NCI-H2227 (cell line): ENCODE results near the gene SOX6.
"Not testable (repeated sequence)": the region's sequence is repeated elsewhere in the genome, so short reads cannot be mapped to it uniquely, and the experiment has no call there.

Experiments used
- DNase-seq: peaks from one replicate; lab custom pipeline; 2025; ENCODE audit not compliant: unreplicated experiment; lab: John Stamatoyannopoulos, UW

The SOX6 gene

DNA sequence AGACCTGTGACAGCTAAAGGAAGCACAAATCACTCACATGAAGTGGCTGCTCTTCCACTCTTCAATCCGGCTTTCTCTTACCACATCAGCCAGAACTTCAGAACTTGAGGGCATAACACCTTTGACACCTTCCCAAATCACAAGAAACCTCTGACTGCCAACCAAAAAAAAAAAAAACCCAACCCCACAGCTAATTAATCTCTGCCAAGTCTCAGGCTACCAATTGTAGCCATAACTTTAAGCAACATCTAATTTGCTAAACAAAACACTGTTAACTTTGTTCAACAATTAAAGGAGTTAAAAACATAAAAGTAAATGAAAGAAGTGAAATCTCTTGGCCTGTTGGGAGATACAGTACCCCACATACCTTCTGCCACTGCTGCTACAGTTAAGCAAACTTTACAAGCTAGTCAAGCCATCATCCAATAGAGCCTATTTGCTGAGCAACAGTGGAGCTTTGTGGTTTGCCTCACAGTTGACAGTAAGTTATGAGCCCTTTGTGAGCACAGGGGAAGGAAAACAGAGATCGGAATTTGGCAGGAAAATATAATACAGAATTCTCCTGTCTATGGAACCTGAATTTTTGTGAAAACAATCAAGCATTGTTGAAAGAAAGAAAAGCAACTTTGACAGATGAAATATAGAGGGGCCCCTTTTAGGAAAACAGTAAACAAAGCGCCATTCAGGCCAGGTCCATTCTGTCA lies at the start of gene SOX6:
TSS of gene SOX6 (minus strand) at position 490 of the 704 bp plus-strand sequence. CDS start 15,298 bp downstream, outside the sequence.
- DNase-seq = no peak

DNA sequence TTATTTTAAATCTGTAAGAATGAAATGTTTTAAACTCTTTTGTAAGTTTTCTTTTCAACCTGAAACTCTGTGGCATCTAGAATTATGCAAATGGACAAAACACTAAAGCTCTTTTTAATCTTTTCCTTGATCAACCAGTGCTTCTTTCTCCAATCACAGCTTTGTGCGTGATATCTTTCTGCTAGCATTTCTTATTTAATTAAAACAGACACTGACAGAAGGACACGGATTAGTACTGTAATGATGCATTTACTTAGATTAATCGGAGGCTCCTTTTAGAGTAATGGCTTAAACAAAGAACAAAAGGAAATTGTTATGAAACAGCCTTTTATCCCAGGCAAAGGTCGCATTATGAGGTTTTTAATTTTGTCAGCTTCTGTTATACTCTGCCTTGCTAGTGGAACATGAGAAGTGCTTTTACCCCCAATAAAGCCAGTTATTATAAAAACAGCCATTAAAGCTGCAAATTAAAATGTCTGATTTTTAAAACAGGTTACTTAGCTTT lies 48.5 kb upstream of the SOX6 start:
- no peak for DNase-seq

DNA sequence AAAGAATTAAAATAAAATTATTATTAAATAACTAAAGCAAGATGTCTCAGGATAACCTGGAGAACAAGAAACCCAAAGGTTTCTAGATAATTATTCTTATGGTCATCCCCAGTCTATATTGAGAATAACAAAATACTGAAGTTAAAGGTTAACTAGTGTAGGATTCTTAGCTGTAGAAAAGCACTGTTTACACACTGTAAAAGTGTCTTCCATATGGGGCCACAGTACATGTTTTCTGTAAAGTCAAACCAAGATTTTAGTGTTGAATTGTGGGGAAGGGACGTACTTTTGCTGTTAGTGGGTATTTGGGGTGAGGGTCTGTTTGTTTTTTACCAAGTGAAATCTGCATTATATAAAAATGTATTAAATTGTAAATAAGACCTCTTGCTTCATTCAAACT lies 47.5 kb upstream of the SOX6 start:
- DNase-seq = no peak

DNA sequence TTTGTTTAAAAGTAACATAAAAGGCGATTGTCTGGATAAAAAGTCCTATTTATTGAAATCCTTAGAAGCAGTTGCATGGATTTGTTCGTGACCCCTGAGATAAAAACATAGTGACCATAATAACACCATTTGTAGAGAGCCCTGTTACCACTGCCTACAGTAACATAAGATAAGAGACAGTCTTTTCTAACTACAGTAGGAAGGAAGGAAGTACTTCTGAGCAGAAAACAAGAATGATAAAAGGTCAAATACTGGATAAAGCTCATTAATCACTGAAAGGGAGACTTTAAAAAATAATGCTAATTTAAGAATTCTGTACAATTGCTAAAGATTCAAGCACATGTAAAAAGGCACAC lies 47.1 kb upstream of the SOX6 start:
- DNase-seq = no peak

DNA sequence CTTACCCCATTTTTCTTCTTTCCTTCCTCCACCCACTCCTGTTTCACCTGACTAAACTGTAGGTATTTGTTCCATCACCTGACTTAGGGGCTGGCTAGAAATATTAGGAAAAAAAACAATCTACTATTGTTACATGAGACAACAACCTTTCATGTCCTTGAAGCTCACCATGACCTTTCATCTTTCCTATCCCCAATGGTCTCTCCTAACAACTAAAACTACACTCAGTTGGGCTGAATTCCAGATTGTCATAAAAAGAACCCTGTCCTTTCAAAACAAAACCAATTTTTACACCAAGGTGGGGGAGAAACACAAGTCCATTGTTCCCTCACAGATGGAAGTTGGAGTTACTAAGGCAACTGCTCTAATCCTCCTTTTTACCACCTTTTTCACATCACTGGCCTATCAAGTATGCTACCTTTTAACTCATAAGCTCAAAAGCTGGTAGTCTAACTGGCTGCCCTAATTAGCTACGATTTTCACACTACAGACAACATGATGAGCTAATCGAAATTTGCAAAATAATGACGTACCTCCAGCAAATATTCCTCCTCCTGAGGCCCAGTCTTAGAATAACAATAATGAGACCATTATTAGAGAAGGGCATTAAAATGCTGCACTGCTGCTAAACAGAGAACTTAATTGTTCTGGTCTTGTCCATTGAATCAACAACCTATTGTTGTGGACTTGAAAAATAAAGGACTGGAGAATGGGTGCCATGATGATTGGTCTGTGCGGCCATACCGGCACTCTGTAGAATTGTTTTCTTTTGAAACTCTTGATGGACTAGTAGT lies 46.5 kb upstream of the SOX6 start:
- DNase-seq = no peak

DNA sequence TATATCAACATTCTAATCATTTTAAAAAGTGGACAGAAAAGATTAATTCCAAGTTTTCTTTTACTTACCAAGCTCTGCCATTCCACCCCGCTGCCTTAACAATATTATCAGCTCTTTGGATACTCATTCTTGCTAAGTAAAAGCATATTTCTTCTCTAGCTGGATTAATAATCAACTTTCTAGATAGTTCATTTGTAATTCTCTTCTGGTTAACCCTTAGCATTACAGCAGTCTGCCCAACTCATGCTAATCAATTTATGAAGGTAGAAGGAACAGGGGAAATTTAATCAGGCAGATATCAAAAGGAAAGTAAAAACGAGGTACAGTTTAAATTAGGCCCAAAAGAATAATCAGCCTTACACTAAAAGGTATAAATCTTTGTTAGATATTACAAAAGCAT lies 41.0 kb upstream of the SOX6 start:
- DNase-seq = no peak

DNA sequence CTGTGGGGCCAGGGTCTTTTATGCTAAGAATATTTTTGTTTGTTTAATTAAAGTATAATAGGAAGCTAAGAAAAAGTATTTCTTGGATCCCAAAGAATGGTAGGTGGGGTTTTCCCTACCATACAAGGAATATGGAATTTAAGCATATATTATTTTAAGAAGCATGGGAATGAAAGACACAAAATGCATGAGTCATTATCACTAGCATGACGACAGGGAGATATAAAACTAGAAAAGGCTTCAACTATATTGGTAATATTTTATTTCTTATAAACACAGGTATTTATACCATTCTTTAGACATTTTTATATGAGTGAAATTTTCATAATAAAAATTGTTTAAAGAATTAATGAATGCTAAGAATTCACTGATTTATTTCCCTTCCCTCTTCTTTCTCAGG lies 39.3 kb upstream of the SOX6 start:
- DNase-seq = no peak

DNA sequence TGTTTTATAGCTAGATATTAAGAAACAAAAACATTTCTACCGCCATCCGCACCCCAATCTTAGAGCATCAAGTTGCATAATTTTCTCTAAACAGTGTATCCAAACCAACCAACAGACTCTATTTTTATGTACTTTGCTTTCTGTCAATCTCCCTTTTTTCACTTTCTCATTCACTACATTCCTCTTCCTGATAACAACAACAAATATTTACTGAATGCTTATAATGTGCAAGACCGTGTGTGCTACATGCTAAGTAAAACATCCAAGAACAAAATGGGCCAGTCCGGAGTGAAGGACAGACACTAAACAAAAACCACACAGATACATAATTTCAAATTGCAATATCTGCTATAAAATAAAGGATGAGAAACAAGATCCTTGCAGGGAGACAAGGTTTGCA lies 38.6 kb upstream of the SOX6 start:
- DNase-seq = no peak

DNA sequence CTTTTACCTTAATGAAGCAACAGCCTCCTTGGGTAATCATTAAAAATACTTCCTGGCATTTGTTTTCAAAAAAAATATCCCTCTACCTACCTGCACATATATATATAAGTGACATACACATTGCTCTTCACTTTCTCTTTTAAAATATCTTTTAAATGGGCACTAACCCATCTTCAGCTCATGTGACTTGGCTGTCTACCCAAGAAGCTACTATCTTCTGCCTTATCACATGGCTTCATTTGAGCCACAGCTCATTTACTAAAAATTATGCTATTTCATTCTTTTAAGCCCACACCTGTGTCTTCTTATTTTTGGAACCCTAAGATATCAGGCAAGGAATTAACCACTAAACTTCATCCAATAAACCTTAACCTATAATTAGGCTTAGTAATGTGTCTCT lies 37.0 kb upstream of the SOX6 start:
- DNase-seq = no peak

DNA sequence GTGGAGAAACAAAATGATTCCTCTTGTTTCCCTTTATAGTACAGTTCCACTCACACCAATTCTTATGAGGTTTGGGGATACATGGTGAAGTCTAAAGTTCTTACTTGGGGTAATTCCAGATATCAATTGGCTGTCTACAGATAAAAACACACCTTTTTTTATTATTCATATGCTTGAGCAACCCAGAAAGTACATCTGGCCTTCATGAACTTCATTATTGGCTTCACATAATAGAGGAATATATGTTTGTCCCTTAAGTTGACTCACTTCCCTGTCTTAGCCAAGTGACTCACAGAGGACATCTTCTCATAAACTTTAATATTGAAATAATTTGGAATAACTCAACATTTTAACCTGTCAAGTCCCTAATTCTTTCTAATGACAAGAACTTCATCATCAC lies 36.3 kb upstream of the SOX6 start:
- no peak for DNase-seq

DNA sequence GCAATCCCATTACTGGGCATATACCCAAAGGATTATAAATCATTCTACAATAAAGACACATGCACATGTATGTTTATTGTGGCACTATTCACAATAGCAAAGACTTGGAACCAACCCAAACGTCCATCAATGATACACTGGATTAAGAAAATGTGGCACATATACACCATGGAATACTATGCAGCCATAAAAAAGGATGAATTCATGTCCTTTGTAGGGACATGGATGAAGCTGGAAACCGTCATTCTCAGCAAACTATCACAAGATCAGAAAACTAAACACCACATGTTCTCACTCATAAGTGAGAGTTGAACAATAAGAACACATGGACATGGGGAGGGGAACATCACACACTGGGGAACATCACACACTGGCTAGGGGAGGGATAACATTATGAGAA lies 34.5 kb upstream of the SOX6 start:
- DNase-seq = not testable (repeated sequence)

DNA sequence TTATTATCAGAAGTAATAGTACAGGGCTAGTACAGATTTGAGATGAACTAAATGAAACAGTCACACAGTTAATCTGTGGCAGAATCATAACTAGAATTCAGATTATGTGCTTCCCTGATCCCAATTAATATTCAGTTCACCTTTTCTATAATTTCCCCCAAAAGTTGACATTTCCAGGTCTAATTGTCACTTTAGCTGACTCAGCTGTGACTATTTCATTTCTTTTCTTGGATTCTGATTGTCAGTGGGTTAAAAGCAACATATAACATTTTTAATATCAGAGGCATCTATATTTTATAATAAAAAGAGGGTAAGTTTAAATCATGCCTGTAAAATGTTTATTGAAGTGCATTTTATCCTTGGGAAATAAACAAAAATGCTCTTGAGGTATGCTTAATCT lies 28.8 kb upstream of the SOX6 start:
- DNase-seq = no peak

DNA sequence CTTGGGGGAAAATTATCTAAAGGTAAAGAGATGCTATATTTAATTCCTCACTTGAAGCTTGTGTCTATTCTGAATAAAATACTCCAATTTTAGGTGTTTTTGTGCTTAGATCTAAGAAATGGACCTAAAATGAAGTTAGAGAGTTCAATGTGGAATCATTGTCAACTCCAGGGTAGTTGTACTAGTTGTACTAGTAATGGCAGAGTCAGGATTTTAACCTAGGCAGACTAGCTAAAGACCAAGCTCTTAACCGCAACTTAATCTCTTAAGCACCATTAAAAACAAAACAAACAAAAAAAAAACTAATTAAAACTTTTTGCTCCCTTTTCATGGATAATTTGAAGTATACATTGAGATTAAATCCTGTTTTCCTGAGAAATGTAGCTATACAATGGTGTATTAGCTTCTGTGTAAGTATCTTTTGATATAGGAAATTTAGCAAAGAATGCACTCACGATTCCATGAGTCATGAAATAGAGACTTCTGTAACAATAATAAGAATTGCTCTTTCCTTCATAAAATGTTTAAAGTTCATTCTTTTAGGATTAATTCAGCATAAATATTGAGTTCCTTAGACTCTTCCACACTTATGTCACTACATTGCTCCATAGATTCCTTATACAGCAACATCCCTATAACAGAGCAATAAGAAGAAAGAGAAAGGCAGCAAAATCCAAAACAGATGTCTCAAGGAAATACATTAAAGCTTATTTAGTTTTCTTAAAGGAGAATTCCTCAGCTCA lies 26.5 kb upstream of the SOX6 start:
- no peak for DNase-seq

DNA sequence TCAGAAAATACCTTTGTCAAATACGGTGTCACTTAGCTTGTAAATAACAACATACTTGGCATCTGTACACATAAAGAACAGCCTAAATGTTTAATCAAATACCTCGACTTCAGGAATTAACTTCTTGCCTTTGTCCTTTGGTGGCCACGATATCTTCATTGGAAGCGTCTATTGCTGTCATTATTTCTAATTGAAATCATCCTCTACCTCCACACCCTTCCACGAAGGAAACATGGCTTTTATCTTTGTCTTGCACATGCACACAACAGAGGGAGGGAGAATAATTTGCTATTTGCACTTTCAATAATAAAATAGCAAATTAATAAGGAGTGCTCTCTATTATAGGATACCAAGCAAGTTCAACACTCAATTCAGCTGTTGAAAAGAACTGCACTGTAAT lies 25.8 kb upstream of the SOX6 start:
- no peak for DNase-seq

DNA sequence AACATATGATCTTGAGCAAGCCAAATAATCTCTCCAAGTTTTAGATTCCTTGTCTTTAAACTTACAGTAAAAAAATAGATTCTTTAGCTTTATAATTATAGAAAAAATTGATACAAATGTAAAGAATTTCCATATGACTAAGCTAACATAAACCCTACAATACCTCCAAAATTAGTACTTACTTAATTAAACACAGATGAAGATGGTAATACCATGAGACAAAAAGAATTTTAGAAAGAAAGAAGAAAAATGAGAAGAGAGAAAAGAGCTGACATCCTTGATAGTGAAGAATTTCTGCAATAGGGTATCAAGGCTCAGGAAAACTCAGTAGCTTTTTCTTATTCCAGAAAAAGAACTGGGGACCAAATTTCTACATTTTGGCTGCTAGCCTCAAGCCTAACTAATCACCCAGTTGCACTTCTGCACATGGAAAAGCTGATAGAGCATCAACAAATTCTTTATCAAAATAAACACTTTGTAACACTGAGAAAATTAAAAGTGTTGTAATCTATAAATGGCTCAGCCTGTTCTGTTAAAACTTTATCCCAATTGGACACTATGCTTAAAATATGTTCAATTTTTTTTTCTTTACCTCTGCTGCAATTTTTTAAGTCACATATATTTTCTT lies 24.7 kb upstream of the SOX6 start:
- DNase-seq = no peak

DNA sequence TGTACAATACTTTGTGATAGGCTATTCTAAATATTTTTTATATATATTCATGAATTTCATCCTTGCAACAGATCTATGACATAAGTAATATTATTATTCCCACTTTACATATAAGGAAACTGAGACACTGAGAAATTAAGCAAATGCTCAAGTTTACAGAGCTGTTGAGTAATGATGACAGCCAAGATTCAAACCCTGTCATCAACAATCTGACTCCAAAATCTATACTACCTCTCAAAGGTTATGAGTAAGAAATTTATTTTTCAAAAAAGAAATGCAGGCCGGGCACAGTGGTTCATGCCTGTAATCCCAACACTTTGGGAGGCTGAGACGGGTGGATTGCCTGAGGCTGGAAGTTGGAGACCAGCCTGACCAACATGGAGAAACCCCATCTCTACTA lies 22.6 kb upstream of the SOX6 start:
- DNase-seq = no peak

DNA sequence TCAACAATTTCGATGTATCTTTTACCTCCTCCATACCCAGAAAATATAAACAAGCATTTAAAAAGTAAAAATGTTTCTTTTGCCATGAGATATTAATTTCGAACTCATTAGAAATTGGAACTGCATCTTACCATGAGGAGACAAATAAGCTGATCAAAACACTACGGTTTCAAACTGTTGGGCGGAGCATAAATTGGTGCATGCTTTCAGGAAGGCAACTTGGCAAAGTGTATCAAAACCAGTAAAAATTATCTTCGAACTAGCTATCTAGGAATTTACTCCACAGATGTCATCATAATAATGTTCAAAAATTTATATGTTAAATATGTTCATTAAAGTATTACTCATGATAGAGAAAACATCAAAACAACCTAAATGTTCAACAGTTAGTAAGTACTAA lies 21.4 kb upstream of the SOX6 start:
- DNase-seq = no peak

DNA sequence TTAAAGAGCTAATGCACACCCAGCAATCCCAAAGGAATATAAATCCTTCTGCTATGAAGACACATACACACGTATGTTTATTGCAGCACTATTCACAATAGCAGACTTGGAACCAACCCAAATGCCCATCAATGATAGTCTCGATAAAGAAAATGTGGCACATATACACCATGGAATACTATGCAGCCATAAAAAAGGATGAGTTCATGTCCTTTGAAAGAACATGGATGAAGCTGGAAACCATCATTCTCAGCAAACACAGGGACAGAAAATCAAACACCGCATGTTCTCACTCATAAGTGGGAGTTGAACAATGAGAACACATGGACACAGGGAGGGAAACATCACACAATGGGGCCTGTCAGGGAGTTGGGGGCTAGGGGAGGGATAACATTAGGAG lies 19.3 kb upstream of the SOX6 start:
- not testable (repeated sequence) for DNase-seq

DNA sequence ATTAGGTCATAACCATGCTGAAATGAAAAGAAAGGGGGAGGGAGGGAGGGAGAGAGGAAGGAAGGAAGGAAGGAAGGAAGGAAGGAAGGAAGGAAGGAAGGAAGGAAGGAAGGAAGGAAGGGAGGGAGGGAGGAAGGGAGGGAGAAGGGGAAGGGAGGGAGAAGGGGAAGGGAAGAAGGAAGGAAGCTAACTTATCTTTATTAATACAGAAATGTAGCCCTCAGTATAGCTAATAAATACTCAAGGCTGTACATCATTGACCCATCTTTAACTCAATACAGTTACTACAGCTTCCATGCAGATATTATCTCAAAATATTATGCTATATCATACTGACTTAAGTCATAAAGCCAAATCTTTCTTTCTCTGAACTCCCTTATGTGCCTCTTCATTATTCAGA lies 17.4 kb upstream of the SOX6 start:
- no peak for DNase-seq

DNA sequence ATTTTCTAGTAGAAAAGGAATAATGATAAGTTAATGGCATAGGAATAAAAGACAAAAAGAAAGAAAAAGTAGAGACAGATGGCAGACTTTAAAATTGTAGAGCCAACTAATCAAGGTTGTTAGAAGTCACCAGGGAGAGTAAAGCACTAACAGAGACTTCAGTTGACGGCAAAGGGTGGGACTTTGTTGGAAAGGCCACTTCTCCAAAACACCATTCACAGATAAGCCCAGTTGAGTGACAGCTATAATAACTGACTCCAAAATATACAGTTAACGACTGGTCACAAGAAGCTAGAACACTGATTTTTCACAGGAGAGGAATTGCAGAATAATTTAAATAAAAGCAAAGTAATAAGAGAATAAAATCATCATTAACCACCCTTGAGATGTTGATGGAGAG lies 16.0 kb upstream of the SOX6 start:
- DNase-seq = no peak

DNA sequence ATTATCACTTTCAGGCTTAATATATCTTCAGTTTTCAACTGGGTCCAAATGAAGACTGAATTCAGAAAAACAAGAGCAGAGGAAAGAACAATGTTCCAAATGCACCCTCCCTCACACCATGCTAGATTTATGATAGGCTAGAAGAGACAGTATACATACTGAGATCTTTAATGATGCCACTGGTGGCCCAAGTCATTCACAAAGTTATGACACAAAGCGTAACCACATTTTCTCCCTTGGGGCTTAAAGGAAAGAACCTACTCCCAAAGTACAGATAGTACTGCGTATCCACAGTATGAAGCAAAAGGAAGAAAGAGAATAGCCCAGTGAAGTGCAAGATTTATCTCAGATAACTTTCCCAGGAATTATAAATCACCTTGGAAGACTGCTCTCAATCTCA lies 10.9 kb upstream of the SOX6 start:
- DNase-seq = no peak
